HG03460 (cell line): ENCODE data around the gene RAP1GAP2.
"Not testable (repeated sequence)": the region's sequence is repeated elsewhere in the genome, so short reads cannot be mapped to it uniquely, and the experiment has no call there.

ENCODE experiments used
- ATAC-seq: cut with Tn5 transposase; IDR thresholded peaks from one replicate; pipeline ENCODE4 v1.9.1; 2021; ENCODE audit not compliant: unreplicated experiment

The RAP1GAP2 gene

DNA sequence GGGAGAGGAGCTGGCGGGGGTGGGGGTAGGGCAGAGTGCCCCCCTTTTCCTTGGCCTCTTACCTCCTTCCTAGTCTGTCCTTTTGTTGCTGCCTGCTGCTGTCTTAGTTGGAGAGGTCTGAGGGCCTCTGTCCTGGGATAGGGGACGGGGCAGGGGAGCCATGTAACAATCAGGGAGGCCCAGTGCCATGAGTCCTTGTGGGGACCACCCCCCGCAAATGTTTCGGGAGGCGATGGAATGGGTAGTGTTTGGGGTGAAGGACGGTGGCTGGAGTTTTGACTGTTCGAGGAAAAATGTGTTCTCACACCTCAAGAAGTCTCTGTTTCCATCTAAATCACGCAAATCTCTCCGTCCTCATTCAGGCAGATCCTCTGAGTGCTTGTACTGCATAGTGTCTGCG is 168.1 kb downstream of the RAP1GAP2 start:
- no peak for ATAC-seq

DNA sequence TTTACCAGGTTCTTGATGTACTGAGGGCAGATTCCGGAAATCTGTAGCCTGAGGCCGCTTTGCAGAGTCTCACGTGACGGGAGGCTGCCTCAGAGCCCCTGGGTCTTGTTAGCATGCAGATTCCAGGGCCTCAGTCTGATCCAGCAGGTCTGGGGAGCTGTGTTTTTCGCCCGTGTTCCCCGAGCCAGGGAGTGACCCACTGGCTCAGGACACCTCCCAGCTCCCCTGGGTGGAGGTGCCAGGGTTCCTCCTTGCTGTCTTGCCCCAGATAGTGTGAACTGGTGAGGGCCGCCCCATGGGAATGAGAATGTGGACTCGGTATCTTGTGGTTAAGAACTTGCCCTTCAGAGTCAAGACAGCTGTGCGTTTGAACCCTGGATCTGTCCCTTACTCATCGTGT is 168.6 kb downstream of the RAP1GAP2 start:
- ATAC-seq, result no peak

DNA sequence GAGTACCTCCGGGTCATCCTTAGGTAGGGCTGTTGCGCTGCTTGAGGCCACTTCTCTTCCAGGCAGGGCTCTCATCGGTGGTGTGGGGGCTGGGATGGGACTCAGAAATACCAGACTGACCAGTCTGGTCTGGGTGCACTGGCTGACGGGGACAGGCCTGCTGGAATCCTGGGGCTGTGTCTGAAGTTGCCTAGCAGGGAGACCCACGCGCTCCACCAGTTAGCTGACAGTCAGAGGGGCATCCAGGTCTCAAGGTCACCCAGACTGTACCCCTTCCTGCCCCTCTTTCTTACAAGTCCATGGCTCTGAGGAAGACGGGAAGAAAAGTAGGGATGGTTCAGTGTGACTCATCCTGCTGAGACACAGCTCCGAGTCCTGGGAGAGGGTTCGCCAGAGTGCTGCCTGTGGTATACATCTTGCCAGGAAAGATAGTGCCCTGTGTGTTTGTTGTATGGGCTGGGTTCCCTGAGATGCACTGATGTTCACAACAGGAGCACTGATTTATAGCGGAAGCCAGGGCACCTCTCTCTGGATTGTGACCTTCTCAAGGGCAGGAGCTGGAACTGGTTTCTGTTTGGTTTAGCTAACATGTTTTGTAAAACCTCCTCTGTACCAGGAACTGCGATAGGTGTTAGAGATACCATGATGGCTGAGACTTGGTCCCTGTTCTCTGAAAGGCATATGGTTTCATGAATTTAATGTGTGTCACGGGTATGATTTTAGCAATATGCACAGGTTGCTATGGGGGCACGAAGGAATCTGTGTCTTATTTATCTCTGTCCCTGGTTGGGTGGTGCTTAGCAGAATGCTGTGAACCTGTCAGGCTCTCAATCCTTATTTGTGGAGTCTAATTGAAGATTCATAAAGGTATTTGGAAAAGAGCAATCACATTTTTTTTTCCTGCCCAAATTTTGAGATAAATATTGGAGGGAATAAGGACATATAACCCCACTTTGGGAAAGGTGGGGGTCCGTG is 169.7 kb downstream of the RAP1GAP2 start:
- ATAC-seq, result no peak

DNA sequence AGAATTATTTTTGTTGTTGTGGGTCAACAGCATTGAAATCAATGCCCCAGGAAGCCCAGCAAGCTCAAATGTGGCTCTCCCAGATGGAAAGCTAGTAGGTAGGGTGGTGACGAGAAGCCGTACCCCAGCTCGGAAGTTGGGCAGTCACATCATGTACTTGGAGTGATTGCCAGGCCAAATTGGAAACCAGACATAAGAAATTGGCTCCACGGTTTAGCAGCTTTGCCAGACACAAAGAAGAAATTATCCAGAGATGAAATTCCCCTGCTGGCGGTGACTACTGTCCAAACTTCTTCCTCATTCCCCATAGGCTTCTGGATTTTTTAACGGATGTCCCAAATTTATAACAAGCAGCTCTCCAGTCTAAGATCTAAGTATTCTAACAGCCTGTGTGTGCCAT is 171.3 kb downstream of the RAP1GAP2 start:
- no peak for ATAC-seq

DNA sequence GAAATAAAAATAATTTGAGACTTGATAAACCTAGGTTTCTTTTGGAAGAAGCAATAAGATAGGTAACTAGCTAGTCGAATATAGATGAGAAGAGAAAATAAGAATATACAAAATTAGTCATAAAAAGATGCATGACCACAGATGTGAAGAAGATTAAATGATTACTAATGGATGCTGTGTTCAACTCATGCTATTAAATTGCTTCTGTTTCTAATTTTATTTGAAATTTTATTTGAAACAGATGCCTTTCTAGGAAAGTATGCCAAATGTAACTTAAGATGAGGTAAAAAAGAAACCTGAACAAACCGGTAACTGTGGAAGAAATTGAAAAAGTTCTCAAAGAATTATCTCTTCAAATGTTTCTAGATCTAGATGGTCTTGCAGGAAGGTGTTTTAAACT is 175.6 kb downstream of the RAP1GAP2 start:
- ATAC-seq, result no peak

DNA sequence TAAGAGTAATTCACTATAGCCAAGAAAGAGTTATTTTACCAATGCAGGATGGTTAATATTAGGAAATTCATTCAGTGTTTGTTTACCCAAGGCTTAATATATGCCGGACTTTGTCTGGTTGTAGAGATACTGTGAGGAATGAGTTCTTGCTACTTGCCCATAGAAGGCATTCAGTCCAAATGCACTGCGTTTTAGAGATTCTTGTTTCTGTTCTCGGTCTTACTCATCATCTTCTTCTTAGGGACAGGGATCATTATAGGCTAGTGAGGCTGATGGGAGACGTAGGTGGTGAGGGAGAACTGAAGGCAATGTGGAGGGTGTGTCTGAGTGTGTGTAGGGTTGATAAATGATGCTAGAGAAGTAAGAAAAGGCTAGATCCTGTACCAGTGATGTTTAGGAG is 176.5 kb downstream of the RAP1GAP2 start:
- no peak for ATAC-seq

DNA sequence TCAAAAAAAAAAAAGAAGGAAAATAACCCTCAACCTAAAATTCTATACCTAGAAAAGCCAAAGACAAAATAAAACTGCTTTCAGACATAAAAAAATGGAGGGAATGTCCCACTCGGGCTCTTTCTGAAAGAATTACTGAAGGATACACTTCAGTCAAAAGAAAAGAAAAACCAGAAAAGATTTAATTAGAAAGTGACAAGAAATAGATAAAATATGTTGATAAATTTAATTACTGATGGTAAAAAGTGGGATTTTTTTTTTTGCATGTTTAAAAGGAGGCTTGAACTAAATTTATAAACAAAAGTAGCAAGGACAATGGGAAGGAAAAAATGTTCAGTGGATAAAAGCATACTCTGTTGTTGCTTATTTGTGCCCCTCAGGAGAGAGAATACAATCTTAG is 178.1 kb downstream of the RAP1GAP2 start:
- no peak for ATAC-seq

DNA sequence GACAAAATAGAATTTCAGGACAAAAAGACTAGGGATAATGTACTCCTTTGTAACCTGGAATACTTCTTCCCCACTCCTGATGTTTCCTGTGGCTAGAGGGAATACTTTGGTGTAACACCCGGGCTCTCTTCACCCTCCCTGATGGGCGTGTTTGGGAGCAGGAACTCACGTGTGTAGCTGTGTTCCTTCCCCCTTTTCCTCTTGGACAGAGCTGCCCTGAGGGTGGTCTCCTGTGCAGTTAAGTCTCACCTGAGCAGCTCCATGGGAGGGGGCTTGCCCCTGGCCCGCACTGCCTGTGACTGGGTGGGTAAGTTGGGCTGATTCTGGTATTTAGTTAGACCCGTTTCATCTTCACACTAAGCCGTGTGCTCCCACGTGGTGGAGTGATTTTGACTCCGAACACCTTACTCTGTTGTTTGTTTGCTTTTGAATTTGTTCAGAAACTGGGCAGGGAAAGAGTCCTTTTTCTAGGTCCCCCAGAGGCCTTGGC is 179.3 kb downstream of the RAP1GAP2 start:
- no peak for ATAC-seq

DNA sequence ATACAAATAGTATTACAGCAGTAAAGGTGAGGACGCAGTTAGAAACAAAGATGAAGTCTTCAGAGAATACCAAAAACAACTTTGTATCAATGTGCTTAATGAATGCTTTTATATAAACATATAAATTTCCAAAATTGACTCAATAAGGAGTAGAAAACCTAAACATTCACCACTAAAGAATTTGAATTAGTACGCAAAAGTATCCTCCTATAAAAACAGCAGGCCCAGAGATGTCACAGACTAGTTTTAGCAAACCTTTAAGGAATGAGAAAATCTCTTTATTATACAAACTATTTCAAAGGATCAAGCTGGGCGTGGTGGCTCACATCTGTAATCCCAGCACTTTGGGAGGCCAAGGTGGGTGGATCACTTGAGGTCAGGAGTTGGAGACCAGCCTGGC is 180.9 kb downstream of the RAP1GAP2 start:
- ATAC-seq, result no peak

DNA sequence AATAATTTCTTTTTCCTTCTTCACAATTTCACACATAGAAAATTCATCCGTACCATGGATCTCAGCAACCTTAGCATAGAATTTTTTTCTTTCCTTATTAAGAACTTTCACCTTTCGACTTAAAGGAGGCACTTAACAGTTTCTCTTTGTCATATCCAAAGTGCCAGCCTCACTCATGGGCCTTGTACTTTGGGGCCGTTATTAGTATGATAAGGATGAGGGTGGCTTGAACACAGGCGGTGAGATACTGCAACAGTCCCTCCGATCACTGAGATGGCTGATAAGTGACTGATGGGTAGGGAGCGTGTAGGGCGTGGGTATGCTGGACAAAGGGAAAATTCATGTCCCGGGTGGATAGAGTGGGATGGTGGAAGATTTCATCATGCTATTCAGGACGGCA is 181.9 kb downstream of the RAP1GAP2 start:
- ATAC-seq, result no peak

DNA sequence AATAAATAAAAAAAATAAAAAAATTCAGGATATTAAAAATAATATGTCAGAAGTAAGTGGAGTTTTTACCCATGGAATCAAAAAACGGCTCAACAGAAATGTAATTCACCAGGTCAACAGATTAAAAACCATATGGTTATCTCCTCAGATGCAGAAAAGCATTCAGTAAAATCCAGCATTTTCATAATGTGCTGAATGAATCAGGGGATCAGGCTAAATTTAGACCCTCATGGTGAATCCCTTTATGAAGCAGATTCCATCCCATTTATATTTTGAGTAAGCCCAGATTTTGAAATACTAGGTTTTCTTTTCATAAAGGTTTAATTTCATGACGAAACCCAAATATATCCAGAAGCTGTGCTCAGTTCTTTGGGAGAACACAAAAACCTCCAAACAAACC is 182.8 kb downstream of the RAP1GAP2 start:
- no peak for ATAC-seq

DNA sequence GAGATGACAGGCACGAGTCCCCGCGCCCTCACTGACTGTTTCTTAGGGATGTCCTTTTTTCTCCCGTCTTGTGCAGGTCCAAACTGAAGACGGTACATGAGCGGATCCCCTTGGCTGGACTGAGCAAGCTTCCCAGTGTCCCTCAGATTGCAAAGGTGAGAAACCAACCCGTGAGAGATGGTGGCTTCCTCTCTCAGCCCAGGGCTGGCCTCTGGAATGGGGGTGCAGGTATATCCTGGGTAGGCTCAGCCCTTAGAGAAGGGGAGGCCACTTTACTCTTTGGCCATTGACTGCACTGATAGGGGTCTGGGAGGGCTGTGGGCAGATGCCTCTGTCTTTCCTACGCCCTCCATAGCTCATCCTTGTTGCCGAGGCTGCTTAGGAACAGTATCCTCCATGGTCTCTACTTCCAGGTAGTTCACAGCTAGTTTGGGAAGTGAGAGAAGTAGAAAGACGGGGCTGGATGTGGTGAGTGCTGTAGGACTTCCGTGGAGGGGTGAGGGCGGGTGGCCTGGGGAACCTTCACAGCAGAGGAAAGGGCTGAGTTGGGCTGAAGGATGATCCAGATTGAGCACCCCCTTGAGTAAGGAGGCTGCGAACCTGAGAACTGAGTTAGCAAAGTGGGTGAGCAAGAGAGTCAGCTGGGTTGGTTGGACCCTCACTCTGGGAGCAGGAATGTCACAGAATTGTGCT is 184.1 kb downstream of the RAP1GAP2 start:
- no peak for ATAC-seq

DNA sequence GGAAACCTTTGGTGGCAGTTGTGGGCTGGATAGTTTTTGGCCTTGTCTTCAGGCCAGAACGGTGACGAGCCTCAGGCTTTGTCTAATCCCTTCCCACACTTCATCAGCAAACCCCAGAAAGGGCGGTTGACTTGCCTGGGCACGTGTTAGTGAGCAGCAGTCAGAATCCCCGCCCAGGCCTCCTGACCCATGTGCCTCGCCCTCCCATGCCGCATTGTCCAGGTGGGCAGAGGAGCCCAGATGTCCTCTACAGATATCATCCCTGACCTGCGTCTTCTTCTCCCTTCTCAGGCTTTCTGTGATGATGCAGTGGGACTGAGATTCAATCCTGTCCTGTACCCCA is 184.6 kb downstream of the RAP1GAP2 start:
- ATAC-seq, result no peak

DNA sequence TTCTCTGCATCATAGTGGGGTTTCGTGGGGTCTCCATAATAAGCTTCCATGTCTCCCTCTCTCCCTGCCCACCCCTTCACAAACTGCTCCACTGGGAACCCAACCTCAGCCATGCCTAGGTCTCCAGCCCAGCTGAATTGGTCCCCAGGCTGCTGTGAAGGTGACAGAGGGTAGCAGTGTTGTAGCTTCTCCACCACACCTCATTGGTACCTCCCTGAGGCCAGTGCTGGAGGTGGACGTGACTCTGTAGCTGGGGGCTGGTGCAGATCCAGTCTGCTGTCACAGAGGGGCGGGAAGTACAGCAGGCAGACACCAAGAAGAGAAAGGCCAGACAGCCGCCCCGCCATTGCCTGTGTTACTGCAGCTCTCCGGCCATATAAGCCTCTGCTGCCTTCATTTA is 185.1 kb downstream of the RAP1GAP2 start:
- ATAC-seq, result no peak

DNA sequence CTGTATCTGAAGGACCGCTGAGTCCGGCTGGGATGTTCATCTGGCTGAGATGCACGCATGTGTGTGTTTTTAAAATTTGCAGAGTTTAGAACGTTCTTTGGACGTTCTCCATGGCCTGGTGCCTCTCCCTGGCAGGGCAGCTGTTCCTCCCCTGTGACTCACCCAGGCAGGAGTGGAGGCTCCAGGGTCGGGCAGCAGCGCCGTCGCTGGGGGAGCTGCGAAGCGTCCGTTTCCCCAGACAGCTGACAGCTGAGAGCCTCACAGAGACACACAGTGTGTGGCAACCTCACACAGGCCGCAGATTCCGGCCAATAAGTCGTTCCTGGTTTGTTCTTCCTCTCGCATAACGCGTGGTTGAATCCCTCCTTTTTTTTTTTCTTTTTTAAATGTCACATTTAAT is 186.6 kb downstream of the RAP1GAP2 start:
- ATAC-seq, result no peak

DNA sequence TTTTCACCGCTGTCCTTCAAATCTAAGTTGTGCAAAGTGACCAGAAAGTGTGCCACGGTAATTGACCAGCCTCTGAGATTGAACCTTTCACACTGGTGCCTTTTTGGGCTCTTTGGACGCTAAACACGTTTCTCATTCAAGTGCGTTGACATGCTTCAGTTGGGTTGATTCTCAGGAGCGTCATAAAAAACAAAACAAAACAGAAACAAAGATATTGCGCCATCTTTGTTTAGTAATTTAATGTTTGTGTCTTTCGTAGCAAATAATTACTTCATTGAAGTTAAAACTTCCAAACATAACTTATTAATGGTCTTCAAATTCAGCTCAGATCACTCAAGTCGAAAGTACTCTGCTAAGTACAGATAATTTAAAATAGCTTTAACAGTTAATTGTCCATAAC is 187.0 kb downstream of the RAP1GAP2 start:
- ATAC-seq, result no peak

DNA sequence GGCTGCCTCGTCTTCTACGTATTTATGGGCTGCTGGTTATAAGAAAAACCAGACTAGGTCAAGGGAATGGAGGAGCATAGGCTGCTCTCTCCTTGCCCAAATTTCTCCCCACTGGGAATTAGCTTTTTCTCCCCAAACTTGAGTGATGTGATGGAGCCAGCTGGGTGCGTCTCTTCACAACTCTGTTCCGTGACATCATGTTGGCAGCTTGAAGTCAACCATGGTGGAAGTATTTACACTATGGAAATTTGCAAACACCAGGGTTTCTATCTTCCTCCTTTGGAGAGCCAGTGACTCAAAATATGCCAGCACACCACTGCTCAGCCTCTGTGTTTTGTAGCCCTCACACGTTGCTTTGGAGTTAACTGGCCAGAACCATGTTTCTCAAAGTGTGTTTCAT is 189.1 kb downstream of the RAP1GAP2 start:
- ATAC-seq, result no peak

DNA sequence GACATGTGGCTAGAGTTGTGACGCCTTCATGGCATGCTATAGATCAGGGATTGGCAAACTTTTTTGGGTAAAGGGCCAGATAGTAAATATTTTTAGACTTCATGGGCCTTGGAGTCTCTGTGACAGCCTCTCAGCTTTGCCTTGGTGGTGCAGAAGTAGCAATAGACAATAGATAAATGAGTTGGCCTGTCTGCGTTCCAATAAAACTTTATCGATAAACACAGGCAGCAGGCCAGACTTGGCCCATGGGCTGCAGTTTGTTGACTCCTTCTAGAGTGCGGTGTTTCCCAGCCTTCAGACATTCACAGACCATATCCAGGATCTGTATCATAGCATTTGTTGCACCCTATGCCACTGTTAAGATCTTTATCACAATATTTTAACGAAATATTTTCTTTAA is 190.7 kb downstream of the RAP1GAP2 start:
- ATAC-seq, result no peak

DNA sequence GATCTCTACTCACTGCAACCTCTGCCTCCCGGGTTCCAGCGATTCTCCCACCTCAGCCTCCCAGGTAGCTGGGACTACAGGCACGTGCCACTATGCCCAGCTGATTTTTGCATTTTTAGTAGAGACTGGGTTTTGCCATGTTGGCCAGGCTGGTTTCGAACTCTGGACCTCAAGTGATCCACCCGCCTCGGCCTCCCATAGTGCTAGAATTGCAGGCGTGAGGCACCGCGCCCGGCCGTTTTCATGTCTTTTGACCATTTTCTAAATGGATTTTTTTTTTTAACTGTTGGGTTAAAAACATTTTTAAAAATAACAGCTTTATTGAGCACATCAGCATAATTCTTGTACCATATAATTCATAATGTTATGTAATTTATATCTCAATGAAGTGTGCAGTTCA is 193.2 kb downstream of the RAP1GAP2 start:
- ATAC-seq, result not testable (repeated sequence)

DNA sequence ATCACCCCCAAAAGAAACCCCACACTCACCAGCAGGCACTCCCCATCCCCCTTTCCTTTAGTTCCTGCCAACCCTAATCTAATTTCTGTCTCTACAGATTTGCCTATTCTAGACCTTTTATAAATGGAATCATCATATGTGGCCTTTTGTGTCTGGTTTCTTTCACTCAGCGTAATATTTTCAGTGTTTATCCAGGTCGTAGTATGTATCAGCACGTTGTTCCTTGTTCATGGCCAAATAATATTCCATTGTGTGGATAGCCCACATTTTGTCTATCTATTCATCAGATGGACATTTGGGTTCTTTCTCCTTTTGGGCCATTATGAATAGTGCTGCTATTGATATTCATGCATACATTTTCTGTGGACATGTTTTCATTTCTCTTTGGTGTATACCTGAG is 193.6 kb downstream of the RAP1GAP2 start:
- no peak for ATAC-seq

DNA sequence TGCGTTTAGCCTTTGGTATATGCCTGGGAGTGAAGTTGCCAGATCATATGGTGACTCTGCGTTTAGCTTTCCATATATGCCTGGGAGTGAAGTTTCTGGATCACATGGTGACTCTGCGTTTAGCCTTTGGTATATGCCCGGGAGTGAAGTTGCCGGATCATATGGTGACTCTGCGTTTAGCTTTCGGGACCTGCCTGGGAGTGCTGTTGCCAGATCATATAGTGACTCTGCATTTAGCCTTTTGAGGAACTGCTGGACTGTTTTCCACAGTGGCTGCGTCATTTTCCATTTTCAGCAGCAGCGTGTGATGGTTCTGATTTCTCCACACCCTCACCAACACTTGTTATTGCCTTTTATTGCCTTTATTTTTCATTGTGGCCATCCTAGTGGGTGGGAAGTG is 194.2 kb downstream of the RAP1GAP2 start:
- ATAC-seq, result no peak
